ENCODE results near the gene TAS2R31. TPM values are rescaled to one million over a fixed set of nuclear protein-coding genes. Genes with fewer than 3 reads are reported as not detected.

The TAS2R31 gene
- total RNA-seq, 1 experiment from 2014 or later = 1.7 TPM

DNA sequence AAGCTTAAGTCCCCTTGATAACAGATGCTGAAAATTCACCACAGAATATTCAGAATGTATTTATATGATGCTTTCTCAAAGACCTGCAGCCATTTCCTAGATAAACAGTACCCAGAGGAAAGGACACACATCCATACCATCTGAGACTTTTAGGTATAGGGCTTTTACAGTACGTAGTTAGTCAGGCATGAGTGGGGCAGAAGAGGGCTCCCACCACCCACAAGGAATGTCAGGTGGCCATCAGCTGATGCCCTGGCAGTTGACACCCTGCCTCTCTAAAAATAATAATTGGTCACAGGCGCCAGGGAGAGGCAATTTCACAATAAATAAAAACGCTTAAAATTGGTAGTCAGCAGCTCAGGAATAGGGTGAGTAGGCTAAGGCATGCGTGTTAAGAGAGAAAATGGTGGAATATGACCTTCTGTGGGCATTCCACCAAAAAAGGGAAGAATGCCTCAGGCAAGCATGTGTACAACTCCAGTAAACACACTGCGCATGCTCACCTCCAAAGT is 38.7 kb upstream of the TAS2R31 start:
- Histone ChIP-seq H2BK15ac (ENCODE audit: low read depth, low read length) (no peak overlapping the region), H3K79me2 (ENCODE audit: insufficient read depth, low read length) (peaks cover 2% of the 10 kb centered on the region; the same call in 1 of the 2 replicates), H2BK5ac (ENCODE audit: insufficient read length, low read length) (no peak overlapping the region), H3K4me2 (ENCODE audit: insufficient read depth, insufficient read length, low read length) (no peak overlapping the region), H3K4me1 (ENCODE audit: insufficient read depth, low read length) (no peaks in the 10 kb centered on the region; the same call in 1 of the 2 replicates), H3T11ph (ENCODE audit: low read length) (no peak overlapping the region), H3K23ac (ENCODE audit: insufficient read length, low read depth, low read length) (no peak overlapping the region), H2AK5ac (ENCODE audit: insufficient read length, low read length) (no peak overlapping the region), H3K4ac (ENCODE audit: low read depth, low read length) (no peak overlapping the region), H2BK12ac (ENCODE audit: insufficient read length, low read depth, low read length) (no peak overlapping the region), H3K18ac (ENCODE audit: insufficient read length, low read depth, low read length) (no peak overlapping the region), H3K9ac (ENCODE audit: extremely low read depth, insufficient read length, low read length) (no peak overlapping the region), H3K79me1 (ENCODE audit: insufficient read depth, low read depth, low read length, poor library complexity, severe bottlenecking) (no peaks in the 10 kb centered on the region), H3K23me2 (ENCODE audit: insufficient read length, low read depth, low read length, poor library complexity, severe bottlenecking) (no peaks in the 10 kb centered on the region), H4K91ac (ENCODE audit: insufficient read length, low read depth, low read length) (no peak overlapping the region), H3K27me3 (ENCODE audit: insufficient read depth, low read length) (no peaks in the 10 kb centered on the region; the same call in 1 of the 2 replicates), H2AFZ (ENCODE audit: low read length) (no peak overlapping the region), H4K5ac (ENCODE audit: insufficient read length, low read depth, low read length) (no peak overlapping the region), H3K9me3 (ENCODE audit: control insufficient read depth, low read depth, low read length) (no peaks in the 10 kb centered on the region), H2BK20ac (ENCODE audit: low read depth, low read length, poor library complexity, severe bottlenecking) (no peak overlapping the region), H4K20me1 (ENCODE audit: control insufficient read depth, insufficient read depth, insufficient read length) (no peaks in the 10 kb centered on the region), H3K14ac (ENCODE audit: insufficient read depth, low read length) (no peak overlapping the region), H3K56ac (ENCODE audit: insufficient read length, low read depth, low read length) (no peak overlapping the region), H4K8ac (replicated peaks; ENCODE audit: insufficient read length, low read depth, low read length) (no peak overlapping the region), H2BK120ac (ENCODE audit: low read depth, low read length, poor library complexity, severe bottlenecking) (no peak overlapping the region), H3K27ac (ENCODE audit: insufficient read length, low read depth, low read length) (no peak overlapping the region)
- no peak for DNase-seq
- H3K4me1 Mint-ChIP-seq = peaks cover 18 to 19% of the 10 kb centered on the region in 2 experiments
- no CpG with 5 or more reads among the region's 5 CpGs for WGBS (ENCODE audit: extremely low coverage, insufficient read length, low lambda C conversion rate)
- no peak overlapping the region for H3K4me3 Mint-ChIP-seq
- H3K27ac Mint-ChIP-seq = no peak overlapping the region
- TF ChIP-seq, protein P1, sequence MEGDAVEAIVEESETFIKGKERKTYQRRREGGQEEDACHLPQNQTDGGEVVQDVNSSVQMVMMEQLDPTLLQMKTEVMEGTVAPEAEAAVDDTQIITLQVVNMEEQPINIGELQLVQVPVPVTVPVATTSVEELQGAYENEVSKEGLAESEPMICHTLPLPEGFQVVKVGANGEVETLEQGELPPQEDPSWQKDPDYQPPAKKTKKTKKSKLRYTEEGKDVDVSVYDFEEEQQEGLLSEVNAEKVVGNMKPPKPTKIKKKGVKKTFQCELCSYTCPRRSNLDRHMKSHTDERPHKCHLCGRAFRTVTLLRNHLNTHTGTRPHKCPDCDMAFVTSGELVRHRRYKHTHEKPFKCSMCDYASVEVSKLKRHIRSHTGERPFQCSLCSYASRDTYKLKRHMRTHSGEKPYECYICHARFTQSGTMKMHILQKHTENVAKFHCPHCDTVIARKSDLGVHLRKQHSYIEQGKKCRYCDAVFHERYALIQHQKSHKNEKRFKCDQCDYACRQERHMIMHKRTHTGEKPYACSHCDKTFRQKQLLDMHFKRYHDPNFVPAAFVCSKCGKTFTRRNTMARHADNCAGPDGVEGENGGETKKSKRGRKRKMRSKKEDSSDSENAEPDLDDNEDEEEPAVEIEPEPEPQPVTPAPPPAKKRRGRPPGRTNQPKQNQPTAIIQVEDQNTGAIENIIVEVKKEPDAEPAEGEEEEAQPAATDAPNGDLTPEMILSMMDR (conservative IDR thresholded peaks at IDR 0.05) = no peak
- no peaks in the 10 kb centered on the region; the same call in none of the 2 replicates for H3K27me3 Mint-ChIP-seq (ENCODE audit: low read depth)
- no peaks in the 10 kb centered on the region for H3K9me3 Mint-ChIP-seq
- H3K36me3 Mint-ChIP-seq (ENCODE audit: insufficient read depth in 1 of 3, low read depth in 3 of 3) = peaks cover 0 to 4% (median 0%) of the 10 kb centered on the region in 3 experiments; a peak in 3 of 7 replicates
